Measurements from ENCODE around the gene PLD6. TPM values are rescaled to one million over a fixed set of nuclear protein-coding genes. Genes with fewer than 3 reads are reported as not detected.

The PLD6 gene
- total RNA-seq, 1 experiment from 2014 or later = 0.09 TPM

GRCh38 chr17:17229416-17230384, 23.6 kb upstream of the PLD6 start:
- DNase-seq = no peak
- Histone ChIP-seq H2BK15ac (ENCODE audit: low read depth, low read length) (no peak overlapping the region), H3K4me2 (ENCODE audit: insufficient read depth, insufficient read length, low read length) (no peak overlapping the region), H3K4ac (ENCODE audit: low read depth, low read length) (no peak overlapping the region), H3K56ac (ENCODE audit: insufficient read length, low read depth, low read length) (no peak overlapping the region), H3K9me3 (ENCODE audit: control insufficient read depth, low read depth, low read length) (no peaks in the 10 kb centered on the region), H2BK12ac (ENCODE audit: insufficient read length, low read depth, low read length) (no peak overlapping the region), H3K79me1 (ENCODE audit: insufficient read depth, low read depth, low read length, poor library complexity, severe bottlenecking) (no peaks in the 10 kb centered on the region), H2BK20ac (ENCODE audit: low read depth, low read length, poor library complexity, severe bottlenecking) (no peak overlapping the region), H2BK5ac (ENCODE audit: insufficient read length, low read length) (no peak overlapping the region), H4K8ac (replicated peaks; ENCODE audit: insufficient read length, low read depth, low read length) (no peak overlapping the region), H3K23ac (ENCODE audit: insufficient read length, low read depth, low read length) (no peak overlapping the region), H3K79me2 (ENCODE audit: insufficient read depth, low read length) (no peaks in the 10 kb centered on the region), H3T11ph (ENCODE audit: low read length) (no peak overlapping the region), H3K23me2 (ENCODE audit: insufficient read length, low read depth, low read length, poor library complexity, severe bottlenecking) (no peaks in the 10 kb centered on the region), H4K5ac (ENCODE audit: insufficient read length, low read depth, low read length) (no peak overlapping the region), H4K91ac (ENCODE audit: insufficient read length, low read depth, low read length) (no peak overlapping the region), H3K4me1 (ENCODE audit: insufficient read depth, low read length) (no peaks in the 10 kb centered on the region), H4K20me1 (ENCODE audit: control insufficient read depth, insufficient read depth, insufficient read length) (no peaks in the 10 kb centered on the region), H2AFZ (ENCODE audit: low read length) (no peak overlapping the region), H2BK120ac (ENCODE audit: low read depth, low read length, poor library complexity, severe bottlenecking) (no peak overlapping the region), H3K27me3 (ENCODE audit: insufficient read depth, low read length) (no peaks in the 10 kb centered on the region), H3K18ac (ENCODE audit: insufficient read length, low read depth, low read length) (no peak overlapping the region), H3K9ac (ENCODE audit: extremely low read depth, insufficient read length, low read length) (no peak overlapping the region), H2AK5ac (ENCODE audit: insufficient read length, low read length) (no peak overlapping the region), H3K14ac (ENCODE audit: insufficient read depth, low read length) (no peak overlapping the region), H3K27ac (ENCODE audit: insufficient read length, low read depth, low read length) (no peak overlapping the region)
- H3K27ac Mint-ChIP-seq = no peak overlapping the region
- H3K4me1 Mint-ChIP-seq = no peaks in the 10 kb centered on the region
- no peaks in the 10 kb centered on the region for H3K27me3 Mint-ChIP-seq (ENCODE audit: low read depth)
- no peak overlapping the region for H3K4me3 Mint-ChIP-seq
- TF ChIP-seq, protein P1, sequence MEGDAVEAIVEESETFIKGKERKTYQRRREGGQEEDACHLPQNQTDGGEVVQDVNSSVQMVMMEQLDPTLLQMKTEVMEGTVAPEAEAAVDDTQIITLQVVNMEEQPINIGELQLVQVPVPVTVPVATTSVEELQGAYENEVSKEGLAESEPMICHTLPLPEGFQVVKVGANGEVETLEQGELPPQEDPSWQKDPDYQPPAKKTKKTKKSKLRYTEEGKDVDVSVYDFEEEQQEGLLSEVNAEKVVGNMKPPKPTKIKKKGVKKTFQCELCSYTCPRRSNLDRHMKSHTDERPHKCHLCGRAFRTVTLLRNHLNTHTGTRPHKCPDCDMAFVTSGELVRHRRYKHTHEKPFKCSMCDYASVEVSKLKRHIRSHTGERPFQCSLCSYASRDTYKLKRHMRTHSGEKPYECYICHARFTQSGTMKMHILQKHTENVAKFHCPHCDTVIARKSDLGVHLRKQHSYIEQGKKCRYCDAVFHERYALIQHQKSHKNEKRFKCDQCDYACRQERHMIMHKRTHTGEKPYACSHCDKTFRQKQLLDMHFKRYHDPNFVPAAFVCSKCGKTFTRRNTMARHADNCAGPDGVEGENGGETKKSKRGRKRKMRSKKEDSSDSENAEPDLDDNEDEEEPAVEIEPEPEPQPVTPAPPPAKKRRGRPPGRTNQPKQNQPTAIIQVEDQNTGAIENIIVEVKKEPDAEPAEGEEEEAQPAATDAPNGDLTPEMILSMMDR (conservative IDR thresholded peaks at IDR 0.05) = no peak
- WGBS (ENCODE audit: extremely low coverage, insufficient read length, low lambda C conversion rate) = no CpG with 5 or more reads among the region's 26 CpGs
- H3K9me3 Mint-ChIP-seq = no peaks in the 10 kb centered on the region
- peaks cover 32 to 75% (median 72%) of the 10 kb centered on the region in 3 experiments; a peak in 6 of 7 replicates for H3K36me3 Mint-ChIP-seq (ENCODE audit: insufficient read depth in 1 of 3, low read depth in 3 of 3)

All from H9 (cell line).